ENCODE results near the gene SEMA3F. TPM values are rescaled to one million over a fixed set of nuclear protein-coding genes. Genes with fewer than 3 reads are reported as not detected.
A peak's percentile ranks its signal among the peaks of the same experiment; 100 is the strongest.

The SEMA3F gene
- total and polyA plus RNA-seq, 8 donors = 1.4 to 8.8 (median 4.9) TPM

DNA sequence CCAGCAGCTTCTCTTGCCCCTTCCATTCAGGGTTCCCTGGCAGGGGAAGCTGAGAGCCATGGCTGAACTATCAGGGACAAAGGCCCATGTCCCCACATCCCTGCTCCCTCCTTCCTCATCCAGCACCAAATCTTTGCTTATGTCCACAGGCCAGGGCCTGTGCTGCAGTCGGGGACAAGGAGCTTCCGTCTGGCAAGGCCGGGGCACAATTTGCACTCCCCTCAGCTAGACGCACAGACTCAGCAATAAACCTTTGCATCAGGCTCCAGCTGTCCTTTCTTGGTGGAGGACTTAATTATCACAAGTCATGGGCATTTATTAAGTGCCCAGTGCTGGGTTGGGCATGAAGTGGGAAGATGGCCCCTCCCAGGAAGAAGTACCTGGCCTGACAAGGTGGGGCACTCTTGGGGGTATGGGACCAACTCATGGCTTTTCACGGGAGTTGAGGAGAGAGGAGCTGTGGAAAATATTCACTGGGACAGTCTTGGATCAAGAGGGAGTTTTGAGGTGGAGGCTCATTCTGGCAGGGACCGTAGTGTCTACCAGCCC, 41.2 kb downstream of the SEMA3F start:
- no peak for FAIRE-seq
- no peak for ATAC-seq
- Histone ChIP-seq H3K27ac (no peak overlapping the region), H3K27me3 (peaks cover 0 to 7% (median 0%) of the 10 kb centered on the region in 4 donors), H3K9me3 (no peaks in the 10 kb centered on the region), H3K4me3 (no peak overlapping the region), H3K4me1 (peaks cover 4 to 22% (median 9%) of the 10 kb centered on the region in 3 donors), H3K36me3 (no peaks in the 10 kb centered on the region)
- 84 to 92% methylated on average over 6 of the region's 6 CpGs for WGBS, 2 donors
- peak in 1 of 6 donors; percentile 16 for DNase-seq
- intact Hi-C loops (cut with DNase I) = no loop called here
- TF ChIP-seq, protein P1, sequence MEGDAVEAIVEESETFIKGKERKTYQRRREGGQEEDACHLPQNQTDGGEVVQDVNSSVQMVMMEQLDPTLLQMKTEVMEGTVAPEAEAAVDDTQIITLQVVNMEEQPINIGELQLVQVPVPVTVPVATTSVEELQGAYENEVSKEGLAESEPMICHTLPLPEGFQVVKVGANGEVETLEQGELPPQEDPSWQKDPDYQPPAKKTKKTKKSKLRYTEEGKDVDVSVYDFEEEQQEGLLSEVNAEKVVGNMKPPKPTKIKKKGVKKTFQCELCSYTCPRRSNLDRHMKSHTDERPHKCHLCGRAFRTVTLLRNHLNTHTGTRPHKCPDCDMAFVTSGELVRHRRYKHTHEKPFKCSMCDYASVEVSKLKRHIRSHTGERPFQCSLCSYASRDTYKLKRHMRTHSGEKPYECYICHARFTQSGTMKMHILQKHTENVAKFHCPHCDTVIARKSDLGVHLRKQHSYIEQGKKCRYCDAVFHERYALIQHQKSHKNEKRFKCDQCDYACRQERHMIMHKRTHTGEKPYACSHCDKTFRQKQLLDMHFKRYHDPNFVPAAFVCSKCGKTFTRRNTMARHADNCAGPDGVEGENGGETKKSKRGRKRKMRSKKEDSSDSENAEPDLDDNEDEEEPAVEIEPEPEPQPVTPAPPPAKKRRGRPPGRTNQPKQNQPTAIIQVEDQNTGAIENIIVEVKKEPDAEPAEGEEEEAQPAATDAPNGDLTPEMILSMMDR (IDR thresholded peaks at IDR 0.05) = no peak

DNA sequence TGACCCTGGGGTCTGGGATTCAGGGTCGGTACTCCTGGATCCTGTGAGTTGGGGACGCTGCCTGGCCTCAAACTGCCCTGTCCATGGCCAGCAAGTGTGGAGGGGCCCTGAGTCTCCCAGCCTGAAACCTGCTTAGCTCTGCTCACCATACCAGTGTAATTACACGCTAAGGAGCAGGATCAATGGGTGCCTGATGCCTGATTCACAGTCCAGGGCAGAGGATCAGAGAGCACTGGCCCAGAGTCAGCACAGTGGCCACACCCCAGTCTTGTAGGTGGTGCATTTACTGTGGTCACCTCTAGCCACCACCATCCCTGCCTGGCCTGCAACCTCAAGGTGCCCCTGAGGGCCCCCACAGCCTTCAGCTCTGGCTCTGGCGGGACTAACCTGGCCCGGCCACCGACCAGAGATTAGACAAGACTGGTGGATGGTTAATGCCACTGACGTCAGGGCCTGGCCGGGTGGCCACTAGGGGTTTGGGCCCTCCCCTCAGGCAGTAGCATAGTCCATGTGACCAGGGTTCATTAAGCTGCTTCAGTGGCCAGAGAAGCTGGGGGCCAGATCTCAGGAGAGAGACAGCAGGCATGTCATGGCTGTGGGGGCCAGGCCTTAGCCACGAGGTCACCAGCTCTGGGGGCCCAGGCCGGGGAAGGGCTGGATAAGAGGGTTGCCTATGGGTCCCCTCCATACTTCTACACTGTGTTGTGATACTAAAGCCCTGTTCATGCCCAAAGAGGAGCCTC, 46.6 kb downstream of the SEMA3F start:
- WGBS, 2 donors = 45 to 55% methylated on average over 10 of the region's 10 CpGs
- H3K4me1 ChIP-seq = peaks cover 39 to 40% (median 39%) of the 10 kb centered on the region in 3 donors
- TF ChIP-seq, protein P1 (IDR thresholded peaks at IDR 0.05) = no peak

DNA sequence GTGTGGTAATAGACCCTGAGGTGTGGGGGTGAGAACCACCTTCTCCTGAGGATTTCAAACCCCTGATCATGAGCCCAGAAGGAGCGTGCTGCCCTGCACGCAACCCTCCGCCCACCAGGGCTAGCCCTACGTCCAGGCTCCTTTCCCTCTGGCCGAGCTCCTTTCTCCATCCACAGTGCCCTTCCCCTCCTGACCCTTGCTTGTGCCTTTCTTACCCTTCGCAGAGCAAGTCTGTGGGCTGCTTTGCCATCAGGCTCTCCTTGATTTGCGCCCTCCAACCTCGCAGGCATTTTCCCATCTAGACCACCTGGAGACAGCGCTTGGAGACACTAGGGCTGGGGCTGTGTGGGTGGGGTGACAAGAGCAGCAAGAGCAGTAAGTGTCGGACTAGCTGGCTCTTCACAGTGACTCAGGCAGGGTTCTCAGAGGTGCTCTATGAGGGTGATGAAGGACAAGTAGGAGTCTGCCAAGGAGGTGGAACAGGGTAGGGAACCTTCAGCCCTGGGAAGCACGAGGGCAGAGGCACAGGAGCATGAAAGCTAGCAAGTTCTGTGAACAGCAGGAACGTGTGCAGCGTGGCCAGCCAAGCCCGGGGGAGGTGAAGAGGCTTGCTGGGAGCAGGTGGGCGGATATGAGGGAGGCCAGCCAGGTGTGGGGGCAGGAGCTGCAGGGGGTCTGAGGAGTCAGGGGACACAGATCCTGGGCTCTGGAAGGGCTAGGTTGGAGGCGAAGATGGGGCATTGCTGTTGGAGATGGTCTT, 47.4 kb downstream of the SEMA3F start:
- intact Hi-C loops (cut with DNase I) = no loop called here
- no peaks in the 10 kb centered on the region for H3K36me3 ChIP-seq
- peak in 2 of 6 donors; percentile 43 to 70 for DNase-seq

More for the DNA sequence above, 46.6 kb downstream of the SEMA3F start:
- H3K27ac ChIP-seq = peak overlapping the region; percentile 81 to 84 (median 82)
- H3K4me3 ChIP-seq = no peak overlapping the region
- ATAC-seq (peak; percentile 9 to 26 (median 18)), FAIRE-seq (no peak), DNase-seq (peak in 5 of 6 donors; percentile 50 to 87 (median 58))
- no peaks in the 10 kb centered on the region for H3K27me3 ChIP-seq
- intact Hi-C loops (cut with DNase I) = no loop called here
- no peaks in the 10 kb centered on the region for H3K9me3 ChIP-seq
- H3K36me3 ChIP-seq = no peaks in the 10 kb centered on the region

DNA sequence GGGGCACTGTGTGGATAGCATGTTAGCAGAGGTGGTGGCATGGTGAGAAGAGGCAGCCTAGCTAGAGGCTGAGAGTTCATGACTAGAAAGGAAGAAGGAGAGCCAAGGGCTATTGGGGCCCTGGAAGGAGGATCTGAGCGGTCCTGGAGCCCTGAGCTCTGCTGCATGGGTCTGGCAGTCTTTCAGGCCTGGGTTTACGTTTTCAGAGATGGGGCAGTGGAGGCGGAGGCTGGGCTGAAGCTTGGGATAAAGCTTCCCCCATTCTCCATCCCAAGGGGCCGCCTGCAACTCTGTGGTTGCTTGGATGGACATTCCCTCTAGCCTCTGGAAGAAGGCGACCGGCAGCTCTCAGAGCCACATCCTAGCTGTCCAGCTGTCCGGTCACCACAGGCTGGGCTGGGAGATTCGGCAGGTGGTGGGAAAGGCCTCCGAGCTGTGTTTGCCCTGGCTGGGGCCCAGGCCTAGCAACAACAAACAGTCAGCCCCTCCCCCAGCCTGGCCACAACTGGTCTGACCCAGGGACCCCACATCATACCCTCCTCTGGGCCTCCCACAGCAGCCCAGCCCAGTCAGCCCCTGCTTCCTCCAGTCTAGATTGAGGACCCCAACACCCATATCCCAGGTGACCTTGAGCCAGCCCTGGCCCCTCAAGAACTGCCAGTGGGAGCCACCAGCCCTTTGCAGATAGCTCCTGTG, 48.1 kb downstream of the SEMA3F start:
- Histone ChIP-seq H3K4me3 (no peak overlapping the region), H3K36me3 (no peaks in the 10 kb centered on the region), H3K4me1 (peaks cover 39 to 40% (median 39%) of the 10 kb centered on the region in 3 donors), H3K9me3 (no peaks in the 10 kb centered on the region), H3K27ac (peak overlapping the region; percentile 81 to 84 (median 82)), H3K27me3 (no peaks in the 10 kb centered on the region)
- FAIRE-seq (no peak), ATAC-seq (peak; percentile 68 to 79 (median 74)), DNase-seq (peak; percentile 84 to 96 (median 91))
- WGBS, 2 donors = 33 to 40% methylated on average over 9 of the region's 9 CpGs
- intact Hi-C loops (cut with DNase I) = no loop called here
- TF ChIP-seq, protein P1 (IDR thresholded peaks at IDR 0.05) = no peak

More for the DNA sequence above, 47.4 kb downstream of the SEMA3F start:
- WGBS, 2 donors = 70 to 74% methylated on average over 16 of the region's 16 CpGs
- TF ChIP-seq, protein P1 (IDR thresholded peaks at IDR 0.05) = no peak
- Histone ChIP-seq H3K27ac (peak overlapping the region; percentile 81 to 84 (median 82)), H3K4me3 (no peak overlapping the region), H3K4me1 (peaks cover 39 to 40% (median 39%) of the 10 kb centered on the region in 3 donors), H3K9me3 (no peaks in the 10 kb centered on the region), H3K27me3 (no peaks in the 10 kb centered on the region)
- ATAC-seq = peak in 2 of 4 donors; percentile 1 to 3
- no peak for FAIRE-seq
